ENCODE measurements around the gene SH3BP5L.

- TF ChIP-seq CTCF (IDR thresholded peaks at IDR 0.05) (peak in 1 of 7 experiments; percentile 2), POLR2A (IDR thresholded peaks at IDR 0.05) (no peak)
Measured at GRCh38 chr1:248873993-248874533, 48.3 kb upstream of the SH3BP5L start.
